Non-pigmented ciliary epithelial cell (primary cell): ENCODE results near the gene BCL6.

ENCODE experiments used
- DNase-seq: peaks from one replicate; pipeline ENCODE4 v3.0.0-alpha.2; 2010; ENCODE audit warnings: low read depth

Gene BCL6

GRCh38 chr3:187745201-187746058, at the start of gene BCL6:
TSS of gene BCL6 (minus strand) at chr3:187745468. CDS start at chr3:187733693, 11,775 bp downstream.
- DNase-seq, result peak; percentile 97

- DNase-seq, result no peak
Measured at GRCh38 chr3:187794731-187795130, 49.5 kb upstream of the BCL6 start.

- DNase-seq, result no peak
Measured at GRCh38 chr3:187793618-187794017, 48.4 kb upstream of the BCL6 start.

DNA sequence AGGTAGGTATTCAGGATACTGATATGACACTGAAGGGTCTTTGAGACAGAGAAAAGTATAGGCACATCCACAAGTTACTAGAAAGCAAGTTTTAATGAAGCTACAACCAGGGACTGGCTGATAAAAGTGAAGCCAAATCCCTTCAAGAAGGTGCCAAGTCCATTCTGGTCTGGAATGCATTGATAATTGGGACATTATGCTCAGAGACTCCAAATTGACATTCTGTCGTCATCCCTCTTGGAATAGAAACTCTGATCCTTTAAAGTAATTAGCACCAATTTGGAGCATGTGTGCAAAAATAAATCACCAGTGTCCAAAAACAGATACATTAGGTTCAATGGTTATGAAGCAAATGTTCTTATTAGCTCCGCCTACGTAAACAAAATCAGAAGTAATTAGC, 47.3 kb upstream of the BCL6 start:
- no peak for DNase-seq

DNA sequence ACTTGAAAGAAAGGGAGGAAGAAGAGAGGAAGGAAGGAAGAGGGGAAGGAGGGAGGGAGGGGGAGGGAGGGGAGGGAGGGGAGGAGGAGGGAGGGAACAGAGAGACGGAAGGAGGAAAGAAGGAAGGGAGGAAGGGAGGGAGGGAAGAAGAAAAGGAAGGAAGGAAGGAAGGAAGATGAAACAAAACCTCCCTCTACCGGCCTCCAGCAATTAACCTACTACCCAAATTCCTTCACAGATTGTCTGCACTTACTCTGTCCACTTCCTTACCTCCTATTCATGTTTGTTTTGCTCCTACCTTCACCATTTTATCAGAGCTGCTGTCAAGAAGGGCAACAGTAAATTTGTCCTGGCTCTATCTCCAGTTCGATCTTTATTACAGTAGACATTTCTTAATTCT, 44.6 kb upstream of the BCL6 start:
- DNase-seq, result no peak

DNA sequence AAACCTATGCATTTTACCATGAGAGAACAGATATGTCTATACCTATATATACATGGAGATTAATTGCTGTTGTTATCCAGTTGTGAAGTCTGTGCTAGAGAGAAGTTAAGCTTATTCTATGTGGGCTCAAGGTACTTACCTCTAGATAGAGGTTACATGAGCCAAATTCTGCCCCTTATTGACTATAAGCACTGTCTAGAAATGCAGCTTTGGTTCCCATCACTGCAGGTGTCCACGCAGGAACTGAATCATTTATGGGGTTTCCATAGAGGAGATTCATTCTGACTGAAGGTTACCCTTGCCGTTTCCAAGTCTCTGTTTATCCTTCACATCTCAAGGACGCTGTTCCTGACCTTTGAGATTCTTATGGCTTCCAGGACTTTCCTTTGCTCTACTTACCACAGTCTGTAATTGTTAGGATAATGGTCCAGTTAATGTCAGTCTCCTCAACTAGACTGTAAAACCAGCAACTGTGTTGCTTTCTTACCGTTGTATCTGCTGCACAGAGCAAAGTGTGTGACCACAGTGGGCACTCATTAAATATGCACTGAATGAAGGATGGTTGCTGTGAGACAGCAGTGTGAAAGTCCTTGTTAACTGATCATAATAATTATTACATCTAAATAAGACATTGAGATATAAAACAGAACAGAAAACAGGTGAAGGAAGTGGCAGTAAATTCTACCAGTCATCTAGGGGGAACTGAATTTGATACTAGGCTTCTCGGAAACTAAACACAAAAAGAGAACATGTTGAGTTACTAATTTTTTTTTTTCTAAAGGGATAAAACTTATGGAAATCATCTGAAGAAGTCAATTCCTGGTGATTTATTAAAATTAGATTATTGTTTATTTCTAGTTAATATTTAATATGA, 44.0 kb upstream of the BCL6 start:
- DNase-seq, result no peak

GRCh38 chr3:187783098-187783497, 37.8 kb upstream of the BCL6 start:
- DNase-seq, result peak; percentile 91

GRCh38 chr3:187782006-187782405, 36.7 kb upstream of the BCL6 start:
- no peak for DNase-seq

DNA sequence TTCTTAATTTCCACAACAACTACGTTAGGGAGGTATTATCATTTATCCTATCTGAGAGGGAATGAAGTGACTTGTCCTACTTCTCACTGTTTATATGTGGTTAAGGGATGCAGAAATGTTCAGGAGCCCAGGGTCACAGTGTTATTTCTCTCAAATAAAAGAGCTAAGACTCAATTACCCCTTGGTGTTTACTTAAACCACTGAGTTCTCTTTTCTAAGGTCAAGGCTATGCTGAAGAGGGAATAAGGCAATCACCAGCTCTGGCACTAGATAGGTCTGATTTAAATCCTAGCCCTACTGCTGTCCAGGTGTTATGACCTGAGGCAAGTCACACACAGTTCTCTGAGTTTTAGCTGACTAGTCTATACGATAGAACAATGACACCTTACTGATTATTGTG, 35.7 kb upstream of the BCL6 start:
- DNase-seq, result no peak

DNA sequence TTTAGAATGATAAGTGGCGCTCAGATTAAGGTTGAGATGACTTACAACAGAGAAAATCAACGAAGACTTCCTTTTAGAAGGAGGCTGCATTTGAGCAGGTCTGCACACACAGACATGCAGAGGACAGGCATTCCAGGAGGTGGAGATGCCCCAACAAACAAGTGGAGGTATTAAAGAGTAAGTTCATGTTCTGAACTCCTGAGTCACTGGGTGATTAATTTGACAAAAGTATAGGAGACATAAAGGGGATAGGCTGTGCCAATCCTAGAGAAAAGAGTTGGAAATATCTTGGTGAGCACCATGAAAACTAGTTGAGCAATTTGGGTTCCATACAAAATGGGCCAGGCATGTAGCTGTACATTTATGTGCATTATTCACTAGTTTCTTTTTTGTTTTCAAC, 33.5 kb upstream of the BCL6 start:
- no peak for DNase-seq

- DNase-seq, result no peak
Measured at GRCh38 chr3:187777331-187777941, 32.2 kb upstream of the BCL6 start.

GRCh38 chr3:187775549-187775948, 30.3 kb upstream of the BCL6 start:
- no peak for DNase-seq

GRCh38 chr3:187774185-187774789, 29.0 kb upstream of the BCL6 start:
- no peak for DNase-seq

DNA sequence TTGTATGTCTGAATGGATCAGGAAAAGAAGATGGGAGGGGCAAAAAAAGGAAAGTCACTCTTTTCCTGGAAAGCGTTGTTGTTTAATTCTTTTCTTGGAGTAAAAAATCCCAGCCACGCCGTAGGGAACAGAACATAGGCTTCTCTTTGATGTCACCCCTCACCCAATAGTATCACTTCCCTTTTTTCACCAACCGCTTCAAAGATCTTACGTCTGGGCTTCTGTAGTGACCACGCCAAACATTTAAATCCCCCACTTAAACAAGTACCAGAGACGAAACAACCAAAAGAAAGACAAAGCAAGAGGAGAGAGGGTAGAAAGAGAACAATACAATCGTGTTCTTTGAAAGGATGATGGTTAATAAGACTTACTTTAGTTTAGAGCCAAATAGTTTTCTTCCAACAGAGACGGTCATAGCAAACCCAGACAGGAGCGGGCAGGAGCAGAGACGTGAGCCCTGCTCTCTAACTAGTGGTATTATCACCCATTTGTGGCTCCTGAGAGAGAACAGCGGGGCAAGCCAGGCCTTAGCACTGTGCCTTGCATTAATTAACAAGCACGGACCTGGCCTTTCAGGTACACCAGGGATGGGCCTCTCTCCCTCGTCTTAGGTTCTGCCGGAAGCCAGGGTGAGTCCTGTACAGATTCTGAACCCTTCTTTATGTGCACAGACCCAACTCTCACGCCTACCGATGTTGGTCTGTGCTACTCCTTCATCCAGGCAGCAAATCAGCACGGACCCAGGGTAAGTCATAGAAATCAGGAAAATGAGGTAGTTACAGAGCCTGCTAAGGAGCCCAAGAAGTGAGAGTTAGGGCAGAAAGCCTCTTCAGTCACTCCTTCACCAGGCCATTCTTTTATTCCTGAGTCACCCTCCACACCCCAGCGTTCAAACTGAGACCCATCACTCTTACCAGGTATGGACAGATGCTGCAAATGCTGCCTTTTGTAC, 28.2 kb upstream of the BCL6 start:
- DNase-seq, result no peak

GRCh38 chr3:187770224-187770623, 25.0 kb upstream of the BCL6 start:
- DNase-seq, result no peak

DNA sequence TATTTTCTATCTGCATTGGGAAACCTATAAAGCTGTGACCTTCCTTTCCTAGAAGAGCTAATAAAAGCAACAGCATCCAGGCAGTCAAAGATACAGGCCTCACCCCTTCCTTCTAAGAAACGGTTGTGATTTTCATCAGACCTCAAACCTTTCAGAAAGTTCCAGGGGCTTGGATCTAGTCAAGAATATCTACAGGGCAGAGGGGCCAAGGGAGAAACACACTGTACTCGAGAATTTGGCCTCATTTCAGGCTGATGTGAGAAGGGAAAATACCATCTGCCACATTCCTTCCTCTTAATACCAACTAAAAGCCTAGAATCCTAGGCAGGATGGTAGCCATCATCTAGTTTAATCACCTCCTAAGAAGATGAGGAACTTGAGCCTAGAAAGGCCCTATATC, 24.5 kb upstream of the BCL6 start:
- no peak for DNase-seq

GRCh38 chr3:187767266-187768012, 22.2 kb upstream of the BCL6 start:
- peak; percentile 77 for DNase-seq

DNA sequence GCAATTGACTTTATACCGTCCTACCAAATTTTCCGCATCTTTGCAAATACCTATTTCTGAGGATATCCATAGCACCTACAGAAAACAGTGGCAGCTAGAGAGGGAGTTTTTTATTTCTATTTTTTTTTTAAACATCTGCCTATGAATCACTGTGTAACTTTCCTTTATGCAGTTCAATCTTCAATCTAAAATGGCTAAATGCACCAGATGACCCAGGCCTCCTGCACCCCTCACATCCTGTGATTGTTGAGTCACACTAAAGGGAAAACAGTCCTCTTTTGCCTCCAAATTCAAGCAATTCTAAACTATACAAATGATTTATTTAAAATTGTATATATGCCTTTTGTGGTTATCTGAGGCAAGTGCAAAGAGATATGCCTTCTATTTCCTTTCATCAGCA, 20.1 kb upstream of the BCL6 start:
- DNase-seq, result no peak

DNA sequence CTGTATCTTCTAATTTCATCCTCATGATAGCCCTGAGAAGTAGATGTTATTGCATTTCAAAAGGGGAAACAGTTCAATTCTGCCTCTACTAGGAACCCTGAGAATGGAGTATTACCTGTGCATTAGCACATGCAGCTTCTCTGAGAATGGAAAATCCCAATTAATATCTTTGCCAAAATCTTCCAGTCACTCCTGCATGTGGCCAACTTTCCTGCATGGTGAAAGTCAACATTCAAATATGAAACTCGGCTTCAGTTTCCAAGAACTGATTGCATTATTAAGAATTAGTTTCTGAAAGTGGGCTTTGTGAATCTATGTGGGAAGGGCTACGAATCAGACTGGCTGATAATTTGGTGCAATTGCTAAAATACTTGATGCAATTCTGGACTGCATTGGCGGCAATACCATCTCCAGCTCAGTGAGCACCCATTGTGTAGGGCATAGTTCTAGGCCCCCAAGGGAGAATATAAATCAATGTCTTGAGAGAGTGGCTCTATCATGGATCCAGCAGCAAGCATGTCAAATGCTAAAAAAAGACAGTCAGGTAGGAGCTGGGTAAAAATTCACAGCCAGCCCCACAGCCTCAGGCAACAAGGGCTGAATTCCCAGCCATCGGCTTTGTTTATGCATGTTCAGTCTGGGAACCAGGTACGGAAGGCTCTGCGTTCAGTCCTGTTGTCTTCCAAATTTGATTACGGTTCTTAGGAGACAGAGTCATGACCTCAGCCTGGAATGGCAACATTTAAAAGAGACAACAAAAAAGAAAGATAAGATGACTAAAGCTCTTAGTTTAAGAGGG, 18.8 kb upstream of the BCL6 start:
- DNase-seq, result no peak

DNA sequence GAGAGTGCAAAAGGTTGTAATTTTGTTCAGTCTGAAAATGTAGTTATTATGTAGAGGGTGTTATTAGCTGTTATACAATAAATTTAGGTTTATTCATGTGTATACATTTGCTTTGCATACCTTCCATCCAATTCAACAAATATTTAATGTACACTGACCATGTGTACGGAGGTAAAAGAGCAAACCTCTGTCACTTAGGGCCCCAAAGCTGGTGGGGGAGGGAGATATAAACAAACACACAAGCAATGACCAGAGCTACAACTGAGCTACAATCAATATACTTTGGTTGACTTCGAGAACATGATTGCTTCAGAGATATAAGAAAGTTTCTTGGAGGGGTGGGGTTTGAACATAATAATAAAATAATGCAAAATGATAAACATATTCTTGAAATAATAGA, 17.5 kb upstream of the BCL6 start:
- DNase-seq, result no peak
